ENCODE results near the gene CACNA1G.

CACNA1G gene

GRCh38 chr17:50590946-50591737 is 30.6 kb downstream of the CACNA1G start:
- no peak for DNase-seq

DNA sequence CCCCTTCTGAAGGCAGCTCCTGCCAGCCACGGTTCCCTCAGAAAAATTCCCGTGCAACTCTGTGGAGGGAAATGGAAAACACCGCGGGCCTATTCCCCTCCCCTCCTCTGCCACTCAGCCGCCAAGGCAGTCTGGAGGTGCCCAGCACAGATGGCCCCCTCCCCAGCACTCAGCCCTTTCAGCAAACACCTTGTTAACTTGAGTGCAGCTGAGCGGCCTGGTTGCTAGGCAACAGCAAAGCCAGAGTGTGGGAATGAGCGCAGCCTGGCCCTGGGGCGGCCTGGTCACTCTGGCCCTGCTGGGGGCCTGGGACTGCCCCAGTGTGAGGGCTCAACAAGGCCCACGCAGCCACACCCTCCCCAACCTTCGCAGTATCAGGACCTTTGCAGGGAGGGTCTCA is 32.8 kb downstream of the CACNA1G start:
- DNase-seq = no peak

GRCh38 chr17:50594128-50594823 is 33.8 kb downstream of the CACNA1G start:
- DNase-seq = peak in 2 of 3 donors; percentile 16 to 22

GRCh38 chr17:50594892-50595291 is 34.4 kb downstream of the CACNA1G start:
- no peak for DNase-seq

DNA sequence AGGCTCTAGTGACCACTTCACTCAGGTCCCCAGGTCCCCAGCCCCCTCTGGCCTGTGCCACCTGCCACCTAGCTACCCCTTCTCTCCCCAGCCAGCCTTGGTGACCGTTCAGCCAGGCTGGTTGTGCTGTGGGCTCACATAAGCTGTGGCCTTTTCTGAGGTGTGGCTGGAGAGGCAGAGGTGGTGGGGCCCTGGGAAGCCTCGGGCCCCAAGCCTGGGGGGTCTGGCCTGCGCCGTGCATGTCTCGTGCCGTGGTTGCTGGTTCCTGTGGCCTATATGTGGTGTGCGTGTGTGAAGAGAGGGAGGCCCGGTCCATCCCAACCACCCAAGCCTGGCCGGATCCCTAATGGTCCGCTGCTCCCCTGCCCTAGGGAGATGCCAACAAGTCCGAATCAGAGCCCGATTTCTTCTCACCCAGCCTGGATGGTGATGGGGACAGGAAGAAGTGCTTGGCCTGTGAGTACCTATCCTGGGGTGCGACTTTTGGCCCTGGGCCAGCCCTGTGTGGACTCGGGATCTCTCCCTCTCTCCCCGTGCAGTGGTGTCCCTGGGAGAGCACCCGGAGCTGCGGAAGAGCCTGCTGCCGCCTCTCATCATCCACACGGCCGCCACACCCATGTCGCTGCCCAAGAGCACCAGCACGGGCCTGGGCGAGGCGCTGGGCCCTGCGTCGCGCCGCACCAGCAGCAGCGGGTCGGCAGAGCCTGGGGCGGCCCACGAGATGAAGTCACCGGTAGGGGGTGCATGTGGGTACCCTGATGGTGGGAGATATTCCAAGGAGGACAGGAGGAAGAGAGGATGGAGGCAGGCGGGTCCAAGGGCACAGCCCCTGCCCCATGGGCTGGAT is 35.9 kb downstream of the CACNA1G start:
- DNase-seq = peak in 2 of 3 donors; percentile 26 to 45

DNA sequence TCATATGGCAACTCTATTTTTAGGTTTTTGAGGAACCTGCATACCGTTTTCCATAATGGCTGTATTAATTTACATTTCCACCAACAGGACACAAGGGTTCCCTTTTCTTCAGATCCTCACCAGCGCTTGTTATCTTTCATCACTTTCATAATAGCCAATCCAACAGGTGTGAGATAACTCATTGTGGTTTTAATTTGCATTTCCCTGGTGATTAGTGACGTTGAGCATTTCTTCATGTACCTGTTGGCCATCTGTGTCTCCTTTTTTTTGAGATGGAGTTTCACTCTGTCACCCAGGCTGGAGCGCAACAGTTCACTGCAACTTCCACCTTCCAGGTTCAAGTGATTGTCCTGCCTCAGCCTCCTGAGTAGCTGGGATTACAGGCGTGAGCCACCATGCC is 38.0 kb downstream of the CACNA1G start:
- DNase-seq = no peak

GRCh38 chr17:50599606-50600005 is 39.1 kb downstream of the CACNA1G start:
- no peak for DNase-seq

DNA sequence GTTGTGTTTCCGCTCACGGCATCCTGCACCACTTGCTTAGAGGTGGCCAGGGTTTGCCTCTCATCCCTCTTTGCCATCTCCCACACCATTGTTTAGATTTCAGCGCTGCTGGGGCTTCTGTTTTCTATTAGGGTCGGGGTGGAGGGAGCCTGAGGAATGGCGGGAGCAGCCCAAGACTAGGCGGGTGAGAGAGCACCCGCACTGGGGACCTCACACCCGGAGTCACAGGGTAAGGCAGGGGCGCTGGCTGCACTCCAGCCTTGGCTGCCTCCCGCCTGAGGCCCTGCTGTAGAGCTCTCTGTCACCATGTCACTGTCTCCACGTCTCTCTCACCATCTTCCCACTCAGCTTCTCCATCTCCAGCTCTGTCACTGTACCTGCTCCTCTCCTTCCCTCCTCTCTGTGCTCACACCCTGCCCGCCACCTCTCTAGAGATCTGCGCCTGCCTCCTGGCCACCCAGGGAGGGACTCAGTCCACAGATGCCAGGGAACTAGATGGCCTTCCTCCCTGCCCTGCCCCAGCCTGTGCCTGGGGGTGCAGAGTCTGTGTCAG is 41.4 kb downstream of the CACNA1G start:
- DNase-seq = no peak

DNA sequence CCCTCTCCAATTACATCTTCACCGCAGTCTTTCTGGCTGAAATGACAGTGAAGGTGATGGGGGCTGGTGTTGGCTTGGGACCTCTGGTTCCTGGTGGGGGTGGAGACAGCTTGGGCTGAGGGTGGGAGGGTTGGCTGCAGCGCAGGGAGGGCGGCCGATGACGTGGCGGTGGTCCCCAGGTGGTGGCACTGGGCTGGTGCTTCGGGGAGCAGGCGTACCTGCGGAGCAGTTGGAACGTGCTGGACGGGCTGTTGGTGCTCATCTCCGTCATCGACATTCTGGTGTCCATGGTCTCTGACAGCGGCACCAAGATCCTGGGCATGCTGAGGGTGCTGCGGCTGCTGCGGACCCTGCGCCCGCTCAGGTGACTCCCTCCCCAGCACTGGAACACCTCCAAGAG is 42.3 kb downstream of the CACNA1G start:
- DNase-seq = no peak

GRCh38 chr17:50603340-50603739 is 42.8 kb downstream of the CACNA1G start:
- peak in 1 of 3 donors; percentile 24 for DNase-seq

GRCh38 chr17:50604513-50604912 is 44.0 kb downstream of the CACNA1G start:
- no peak for DNase-seq

DNA sequence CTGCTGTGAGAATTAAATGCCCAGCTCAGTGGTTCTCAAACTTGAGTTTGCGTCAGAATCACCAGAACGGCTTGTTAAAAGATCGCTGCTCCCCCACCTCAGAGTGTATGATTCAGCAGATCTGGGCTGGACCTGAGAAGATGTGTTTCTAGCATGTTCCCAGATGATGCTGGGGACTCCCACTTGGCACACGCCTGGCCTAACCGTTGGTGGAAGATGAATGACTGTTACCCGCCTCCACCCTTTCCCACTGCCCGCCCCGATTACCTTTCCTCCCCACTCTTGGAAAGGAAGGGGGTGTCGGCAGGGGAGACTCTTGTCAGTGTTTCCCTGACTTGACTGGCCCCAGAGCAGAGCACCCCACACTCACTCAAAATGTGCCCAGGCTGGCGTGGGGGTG is 44.9 kb downstream of the CACNA1G start:
- DNase-seq = no peak

- DNase-seq = no peak
Measured at GRCh38 chr17:50607522-50608175, 47.1 kb downstream of the CACNA1G start.

DNA sequence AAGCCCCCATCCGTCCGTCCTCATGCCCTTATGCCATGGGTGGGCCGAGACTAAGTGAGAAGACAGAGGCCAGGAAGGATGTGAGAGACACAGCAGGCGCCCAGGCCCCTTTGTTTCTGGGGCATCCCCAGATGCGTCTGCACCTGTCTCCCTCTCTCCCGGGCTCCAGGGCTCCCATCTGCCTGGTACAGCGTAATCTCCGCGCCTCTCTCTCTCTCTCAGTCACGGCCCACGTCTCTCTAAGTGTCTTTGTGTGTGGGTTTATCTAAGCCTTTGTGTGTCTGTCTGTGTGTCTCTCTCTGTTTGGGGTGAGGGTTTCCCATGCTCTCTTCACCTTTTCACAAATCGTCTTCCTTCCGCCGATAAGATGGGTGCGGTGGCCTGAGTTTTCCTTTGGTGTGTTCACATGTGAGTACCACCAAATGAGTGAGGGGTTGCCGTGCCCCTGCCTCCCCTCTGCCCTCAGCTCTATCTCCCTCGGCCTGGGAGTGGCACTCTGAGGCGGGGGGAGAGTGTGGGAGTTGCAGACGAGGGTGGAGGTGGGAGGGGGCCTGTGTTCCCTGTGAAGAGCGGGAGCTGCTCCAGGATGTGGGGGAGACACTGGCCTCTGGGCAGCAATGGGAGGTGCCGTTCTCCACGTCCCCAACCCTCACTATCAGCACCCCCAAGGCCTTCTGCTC is 48.3 kb downstream of the CACNA1G start:
- no peak for DNase-seq

DNA sequence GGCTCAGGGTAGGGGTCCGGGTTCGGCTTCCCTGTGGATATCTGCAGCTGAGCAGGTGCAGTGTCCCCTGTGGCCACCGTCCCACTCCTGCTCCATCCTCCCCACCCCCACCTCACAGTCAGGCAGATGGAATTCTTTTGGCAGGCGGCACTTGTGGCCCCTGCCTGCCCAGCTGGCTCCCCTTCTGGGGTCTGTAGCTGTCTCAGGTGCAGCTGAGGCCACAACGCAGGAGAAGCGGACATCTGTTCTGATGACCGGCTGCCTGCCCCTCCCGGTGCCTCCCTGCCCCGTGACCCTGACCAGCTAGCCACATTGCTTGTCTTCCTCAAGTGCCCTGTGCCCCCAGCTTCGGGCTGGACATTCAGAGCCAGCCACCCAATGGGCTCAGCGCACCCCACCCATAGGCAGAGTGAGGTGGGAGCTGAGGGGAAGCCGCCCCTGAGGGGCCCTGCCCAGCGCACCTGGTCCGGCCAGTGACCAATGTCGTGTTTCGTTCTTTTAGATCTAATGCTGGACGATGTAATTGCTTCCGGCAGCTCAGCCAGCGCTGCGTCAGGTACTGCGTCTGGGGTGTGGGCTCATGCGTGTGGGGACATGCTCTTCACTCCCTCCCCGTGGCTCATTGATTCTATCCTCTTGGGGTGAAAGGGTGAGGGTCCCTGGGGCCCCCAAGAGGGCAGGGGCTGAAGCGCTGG is 49.0 kb downstream of the CACNA1G start:
- no peak for DNase-seq

DNA sequence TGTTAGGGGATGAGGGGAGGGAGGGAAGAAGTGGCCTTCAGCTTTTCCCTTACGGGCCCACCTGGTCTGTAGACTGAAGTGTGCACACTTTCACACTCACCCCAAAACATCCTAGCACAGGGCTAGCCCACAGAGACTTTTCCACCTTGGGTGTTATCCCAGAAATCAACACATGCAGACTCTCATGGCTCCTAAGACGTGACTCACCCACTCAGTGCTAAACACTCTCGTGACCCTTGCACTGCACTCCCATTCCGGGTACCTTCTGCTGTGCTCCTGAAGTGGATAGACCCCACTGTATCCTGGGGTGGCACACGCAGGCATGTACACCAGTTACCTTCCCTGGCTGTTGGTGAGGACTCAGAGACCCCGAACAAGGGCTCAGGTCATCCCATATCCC is 51.1 kb downstream of the CACNA1G start:
- no peak for DNase-seq

DNA sequence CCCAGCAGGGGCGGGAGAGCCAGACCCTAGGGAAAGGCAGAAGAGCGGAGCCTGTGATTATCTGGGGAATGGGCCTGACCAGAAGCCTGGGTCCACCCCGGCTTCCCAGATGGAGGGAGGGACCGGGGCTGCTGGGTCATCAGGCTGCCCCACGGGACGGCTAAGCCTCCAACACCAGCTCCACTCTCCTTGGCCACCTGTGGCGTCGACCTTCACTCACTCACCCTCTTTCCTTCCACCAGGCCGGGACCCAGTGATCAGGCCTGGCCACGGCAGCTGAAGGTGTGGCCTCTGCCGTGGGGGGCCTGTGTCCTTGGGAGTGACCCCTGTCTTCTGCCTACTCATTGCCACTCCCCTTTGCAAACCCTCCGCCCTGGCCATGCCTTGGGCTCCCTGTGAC is 51.8 kb downstream of the CACNA1G start:
- DNase-seq = no peak

DNA sequence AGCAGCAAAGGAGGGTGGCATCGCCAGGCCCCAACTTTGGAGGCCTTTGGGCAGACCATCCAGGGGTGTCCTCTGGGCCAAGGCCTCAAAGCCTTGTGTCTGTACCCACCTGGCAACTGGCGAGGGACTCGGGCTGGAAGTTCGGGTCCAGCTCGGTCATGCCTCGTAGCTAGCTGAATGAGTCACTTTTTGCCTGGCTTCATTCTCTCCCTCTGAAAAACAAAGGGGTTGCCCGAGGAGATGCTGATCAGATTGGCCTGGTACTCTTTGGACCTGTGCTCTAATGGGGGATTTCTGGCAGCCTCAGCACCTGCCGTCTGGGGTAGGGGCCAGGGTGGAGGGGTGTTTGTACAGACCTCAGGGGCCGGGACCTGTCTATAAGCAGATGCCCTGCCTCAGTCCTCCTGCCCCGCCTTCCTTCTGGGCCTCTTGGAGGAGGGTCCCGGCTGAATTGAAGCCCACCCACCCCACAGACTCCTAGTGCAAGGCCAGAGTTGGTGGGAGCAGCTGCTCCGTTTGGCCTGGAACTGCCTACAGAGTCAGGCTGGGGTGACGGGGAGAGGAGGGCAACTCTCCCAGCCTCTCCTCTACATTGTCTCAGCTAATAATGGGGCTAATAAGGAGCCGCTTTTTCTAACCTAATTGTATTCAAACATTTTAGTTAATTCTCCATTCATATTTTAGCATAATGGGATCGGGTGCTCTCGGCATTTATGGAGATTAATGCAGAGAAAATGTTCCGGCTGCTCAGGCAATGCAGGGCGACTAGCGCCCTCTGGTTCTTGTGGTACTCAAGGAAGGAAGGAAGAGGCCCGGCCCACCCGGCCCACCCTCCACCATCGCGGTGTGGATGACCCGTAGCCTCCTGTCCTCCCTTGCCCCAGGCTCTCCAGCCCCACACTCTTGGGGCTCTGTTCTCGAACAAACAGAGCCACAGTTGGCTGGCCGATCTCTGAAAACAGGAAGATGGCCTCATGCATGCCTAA is 52.8 kb downstream of the CACNA1G start:
- no peak for DNase-seq

GRCh38 chr17:50614471-50615051 is 54.0 kb downstream of the CACNA1G start:
- no peak for DNase-seq

GRCh38 chr17:50615828-50616227 is 55.3 kb downstream of the CACNA1G start:
- peak in 1 of 3 donors; percentile 32 for DNase-seq
